Stimulated activated CD4-positive, alpha-beta T cell treated with anti-CD3 and anti-CD28 coated beads, Interleukin-15, amount 100 ng/mL, for 24 hours (primary cell): Measurements from ENCODE around the gene GNPTG.
A peak's percentile ranks its signal among the peaks of the same experiment; 100 is the strongest.

Experiments used
- DNase-seq: peaks from one replicate; pipeline ENCODE4 v3.0.0-alpha.2; 2020

The GNPTG gene

GRCh38 chr16:1348926-1349325 lies 2.8 kb upstream of the GNPTG start:
- DNase-seq: no peak

- DNase-seq: no peak
Observed at GRCh38 chr16:1349351-1349750, 2.4 kb upstream of the GNPTG start.

GRCh38 chr16:1349951-1350350 lies 1.8 kb upstream of the GNPTG start:
- DNase-seq: no peak

GRCh38 chr16:1350691-1351090 lies 1.0 kb upstream of the GNPTG start:
- DNase-seq: no peak

- peak; percentile 42 for DNase-seq
Observed at GRCh38 chr16:1351215-1351581, 533 bp upstream of the GNPTG start.

GRCh38 chr16:1354815-1355540 lies 3.2 kb downstream of the GNPTG start:
- no peak for DNase-seq

GRCh38 chr16:1355591-1355990 lies 3.9 kb downstream of the GNPTG start:
- DNase-seq: no peak

GRCh38 chr16:1356061-1356900 lies 4.5 kb downstream of the GNPTG start:
- no peak for DNase-seq

- no peak for DNase-seq
Observed at GRCh38 chr16:1357906-1358566, 6.3 kb downstream of the GNPTG start.

- DNase-seq: no peak
Observed at GRCh38 chr16:1361685-1362360, 10.1 kb downstream of the GNPTG start.

GRCh38 chr16:1362807-1363206 lies 11.1 kb downstream of the GNPTG start:
- no peak for DNase-seq

- peak; percentile 76 for DNase-seq
Observed at GRCh38 chr16:1363501-1364041, 11.8 kb downstream of the GNPTG start.

GRCh38 chr16:1364510-1364909 lies 12.8 kb downstream of the GNPTG start:
- no peak for DNase-seq

- DNase-seq: no peak
Observed at GRCh38 chr16:1366060-1366711, 14.5 kb downstream of the GNPTG start.

- DNase-seq: no peak
Observed at GRCh38 chr16:1366712-1367299, 15.1 kb downstream of the GNPTG start.

GRCh38 chr16:1367486-1368174 lies 15.9 kb downstream of the GNPTG start:
- no peak for DNase-seq

- DNase-seq: no peak
Observed at GRCh38 chr16:1371054-1371978, 19.6 kb downstream of the GNPTG start.

GRCh38 chr16:1372292-1372950 lies 20.7 kb downstream of the GNPTG start:
- no peak for DNase-seq
